K562 (cell line): ENCODE results near the gene GTF3C4. TPM values are rescaled to one million over a fixed set of nuclear protein-coding genes. Genes with fewer than 3 reads are reported as not detected.

Source experiments
- ATF1 ChIP-seq, 2 experiments: fragments of 450-650 bp in 1 of 2; IDR thresholded peaks; 2 replicates each; pipeline ENCODE4 v1.6.1; 2016; ENCODE audit warnings: missing compliant biosample characterization in 1 of 2, missing genetic modification characterization in 1 of 2
- KAT2B ChIP-seq: IDR thresholded peaks from one replicate; pipeline ENCODE4 v1.6.1; 2012; ENCODE audit warnings: low read depth, mild to moderate bottlenecking, control low read depth, inconsistent platforms, low read length, moderate library complexity
- YY1 ChIP-seq, 3 experiments: IDR thresholded peaks; 2 replicates each; pipeline ENCODE4 v1.6.1; 2011; ENCODE audit warnings: low read length in 2 of 3, mild to moderate bottlenecking in 2 of 3, moderate library complexity in 2 of 3, borderline replicate concordance in 1 of 3, control low read depth in 1 of 3, low read depth in 1 of 3; ENCODE audit not compliant: insufficient read depth in 3 of 3, insufficient replicate concordance in 2 of 3, control insufficient read depth in 1 of 3, insufficient read length in 1 of 3; ENCODE audit errors: extremely low read depth in 1 of 3
- polyA plus RNA-seq, 8 experiments: library from polyadenylated mRNA; depleted of rRNA in 4 of 8; stranded (reverse) in 5 of 8; unstranded in 3 of 8; fragments of >200 nt; fragmentation: Nextera tagmentation in 2 of 8; fragmentation: Illumina TruSeq in 1 of 8; extraction: Ambion mirVana in 2 of 8; extraction: Trizol in 1 of 8; gene quantifications; 2 replicates each; pipeline versions ENCODE4 v1.2.1 to v1.2.3, GENCODE V29; 2011 to 2014; ENCODE audit warnings: inconsistent platforms in 1 of 8, missing spikeins in 1 of 8
- total RNA-seq, 7 experiments: library from RNA; depleted of rRNA in 6 of 7; stranded (reverse); fragments of >200 nt in 6 of 7; fragmentation: Illumina TruSeq in 2 of 7; extraction: Trizol in 2 of 7; gene quantifications; 2 replicates each; pipeline versions ENCODE4 v1.2.1 to v1.2.3, GENCODE V29; 2011 to 2021; ENCODE audit warnings: low replicate concordance in 1 of 7
- TF ChIP-seq, protein P1 (sequence below): fragments of 450-650 bp; IDR thresholded peaks from 2 replicates; pipeline ENCODE4 v1.6.1; 2017; ENCODE audit warnings: mild to moderate bottlenecking, moderate library complexity
- TF ChIP-seq, protein P2 (sequence below): fragments of 450-650 bp; IDR thresholded peaks from 2 replicates; pipeline ENCODE4 v1.7.0; 2016; ENCODE audit warnings: borderline replicate concordance
- TF ChIP-seq, protein P3 (sequence below): fragments of 250-450 bp; sonication (Bioruptor Pico); IDR thresholded peaks from 2 replicates; pipeline ENCODE4 v1.5.0; 2021; ENCODE audit warnings: mild to moderate bottlenecking, moderate library complexity

The GTF3C4 gene
- total and polyA plus RNA-seq, 9 of the 15 experiments (the other 6 are each of a cell fraction or from before 2014, with no cell fraction given): 3.9 to 20.0 (median 12.2) TPM

DNA sequence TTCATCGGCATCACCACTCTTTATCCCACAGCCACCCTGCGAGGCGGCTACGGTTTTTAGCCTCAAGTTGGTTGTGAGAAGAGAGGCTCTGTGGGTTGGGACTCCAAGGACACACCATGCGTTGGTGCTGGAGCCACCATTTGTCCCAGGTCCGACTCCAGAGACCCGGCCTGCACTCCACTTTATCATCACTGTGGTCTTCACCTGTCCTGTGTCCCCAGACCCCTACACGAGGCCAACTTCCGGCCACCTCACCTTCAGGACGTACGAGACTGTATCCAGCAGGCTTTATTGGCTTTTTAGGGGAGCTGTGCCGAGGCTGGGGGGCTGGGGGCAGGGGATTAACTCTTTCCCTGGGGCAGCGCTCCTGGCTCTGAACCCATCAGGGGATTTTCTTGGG lies 55.0 kb downstream of the GTF3C4 start (continued):
- TF ChIP-seq, protein P1, sequence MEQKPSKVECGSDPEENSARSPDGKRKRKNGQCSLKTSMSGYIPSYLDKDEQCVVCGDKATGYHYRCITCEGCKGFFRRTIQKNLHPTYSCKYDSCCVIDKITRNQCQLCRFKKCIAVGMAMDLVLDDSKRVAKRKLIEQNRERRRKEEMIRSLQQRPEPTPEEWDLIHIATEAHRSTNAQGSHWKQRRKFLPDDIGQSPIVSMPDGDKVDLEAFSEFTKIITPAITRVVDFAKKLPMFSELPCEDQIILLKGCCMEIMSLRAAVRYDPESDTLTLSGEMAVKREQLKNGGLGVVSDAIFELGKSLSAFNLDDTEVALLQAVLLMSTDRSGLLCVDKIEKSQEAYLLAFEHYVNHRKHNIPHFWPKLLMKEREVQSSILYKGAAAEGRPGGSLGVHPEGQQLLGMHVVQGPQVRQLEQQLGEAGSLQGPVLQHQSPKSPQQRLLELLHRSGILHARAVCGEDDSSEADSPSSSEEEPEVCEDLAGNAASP: no peak
- TF ChIP-seq YY1 (IDR thresholded peaks at IDR 0.05; ENCODE audit: borderline replicate concordance in 1 of 3, control insufficient read depth in 1 of 3, extremely low read depth in 1 of 3, insufficient read depth in 3 of 3, insufficient read length in 1 of 3, insufficient replicate concordance in 2 of 3, low read depth in 1 of 3, low read length in 2 of 3) (no peak), ATF1 (CRISPR knock-in tag; IDR thresholded peaks at IDR 0.05) (no peak), ATF1 (tag; IDR thresholded peaks at IDR 0.05) (no peak), KAT2B (no peak)
- TF ChIP-seq, protein P2, sequence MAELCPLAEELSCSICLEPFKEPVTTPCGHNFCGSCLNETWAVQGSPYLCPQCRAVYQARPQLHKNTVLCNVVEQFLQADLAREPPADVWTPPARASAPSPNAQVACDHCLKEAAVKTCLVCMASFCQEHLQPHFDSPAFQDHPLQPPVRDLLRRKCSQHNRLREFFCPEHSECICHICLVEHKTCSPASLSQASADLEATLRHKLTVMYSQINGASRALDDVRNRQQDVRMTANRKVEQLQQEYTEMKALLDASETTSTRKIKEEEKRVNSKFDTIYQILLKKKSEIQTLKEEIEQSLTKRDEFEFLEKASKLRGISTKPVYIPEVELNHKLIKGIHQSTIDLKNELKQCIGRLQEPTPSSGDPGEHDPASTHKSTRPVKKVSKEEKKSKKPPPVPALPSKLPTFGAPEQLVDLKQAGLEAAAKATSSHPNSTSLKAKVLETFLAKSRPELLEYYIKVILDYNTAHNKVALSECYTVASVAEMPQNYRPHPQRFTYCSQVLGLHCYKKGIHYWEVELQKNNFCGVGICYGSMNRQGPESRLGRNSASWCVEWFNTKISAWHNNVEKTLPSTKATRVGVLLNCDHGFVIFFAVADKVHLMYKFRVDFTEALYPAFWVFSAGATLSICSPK: no peak
- TF ChIP-seq, protein P3, sequence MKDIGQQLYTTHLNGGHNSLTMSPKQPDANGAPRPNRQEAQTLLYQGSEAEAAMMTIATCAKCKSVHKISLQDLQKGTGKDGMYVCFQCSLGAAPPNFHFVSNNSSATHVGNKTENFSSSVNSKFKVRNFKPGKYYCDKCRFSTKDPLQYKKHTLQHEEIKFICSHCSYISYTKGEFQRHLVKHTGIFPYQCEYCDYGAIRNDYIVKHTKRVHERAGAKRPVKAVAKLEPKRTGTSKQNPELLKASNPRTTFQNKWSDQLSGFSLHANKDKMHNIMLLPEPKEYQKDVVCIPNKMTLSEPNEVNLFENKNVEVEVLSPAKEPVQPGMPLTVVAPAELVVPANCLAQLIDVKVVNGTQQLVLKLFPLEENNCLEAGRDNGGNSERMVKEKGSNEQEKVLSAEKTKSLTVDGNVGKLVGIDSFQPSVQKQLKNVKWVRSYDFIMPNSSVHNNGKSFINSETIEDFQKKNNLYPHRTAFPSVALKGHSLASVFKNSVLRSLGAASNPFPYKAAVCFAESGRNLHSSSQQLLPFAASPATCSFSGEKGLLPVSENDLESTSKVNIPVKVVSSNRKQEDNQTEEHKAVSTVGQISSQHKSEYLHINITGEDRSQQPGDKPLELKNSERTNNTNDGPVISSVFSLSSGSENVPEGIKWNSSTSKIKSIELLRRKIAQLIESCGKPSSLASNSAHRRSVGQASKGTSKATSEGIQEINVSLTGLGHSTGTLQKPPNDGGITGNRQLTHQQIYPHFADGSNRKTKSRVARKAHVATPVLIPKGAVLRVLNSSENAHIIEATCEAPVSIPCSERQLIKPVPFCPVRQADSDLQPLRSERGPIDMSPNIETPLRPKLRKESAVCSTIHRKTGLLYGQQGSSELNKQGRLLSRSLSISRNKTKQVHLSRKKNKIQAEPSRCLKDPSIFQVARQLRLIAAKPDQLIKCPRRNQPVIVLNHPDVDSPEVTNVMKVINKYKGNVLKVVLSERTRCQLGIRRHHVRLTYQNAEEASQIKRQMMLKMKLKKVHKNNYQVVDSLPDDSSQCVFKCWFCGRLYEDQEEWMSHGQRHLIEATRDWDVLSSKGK (CRISPR knock-in tag): no peak
